Heart left ventricle (tissue), 13 donors: ENCODE measurements around the gene SLC19A1.

Experiments used
- CTCF ChIP-seq, 12 donors: fragments of 200-600 bp; sonication (generic) in 4 of 12; IDR thresholded peaks; one replicate each; pipeline versions ENCODE4 v1.5.0 to v1.8.0; 2018 to 2022; ENCODE audit warnings: antibody characterized with exemption in 12 of 12, mild to moderate bottlenecking in 5 of 12
- POLR2A ChIP-seq, 2 donors: fragments of 450-650 bp; IDR thresholded peaks; one replicate each; pipeline ENCODE4 v1.6.1; 2017; ENCODE audit warnings: antibody characterized with exemption in 2 of 2, mild to moderate bottlenecking in 2 of 2, moderate library complexity in 2 of 2
- donor health status: ischemic (EF 13 %, LVEDD 7.1; RV severe dilation, severe dysfunction).
- donor health status: DM: no; HTN: yes; CAD: no.
- donor health status: DM: no; HTN: no; CAD: no.
- donor health status: ischemic (EF 25% LVEDD 6.9; RV normal size, moderate dysfunction).
- donor health status: ischemic (EF 25% LVEDD 5.7; RV mildly dilated, moderate dysfunction).
- donor health status: ischemic (EF 35%, LVEDD 5.7; RV mildly dilated, moderate dysfunction).
- donor health status: nonischemic (EF 11% LVEDD 7.7; RV severe dilation, severe dysfunction).
- donor health status: DM: yes; HTN: yes; CAD: no.
- donor health status: PGD.
- donor health status: ischemic (EF 29% LVEDD 5.4; RV normal size, mild dysfunction).
- donor health status: nonischemic (EF 23%, LVEDD 6.1; RV moderate dilation, normal function).

- no peak for TF ChIP-seq CTCF (IDR thresholded peaks at IDR 0.05)
- TF ChIP-seq POLR2A (IDR thresholded peaks at IDR 0.05): no peak
Observed at GRCh38 chr21:45523411-45524101, 18.7 kb downstream of the SLC19A1 start.
